NCI-H446 (cell line): ENCODE data around the gene ODAD2.
"Not testable (repeated sequence)": the region's sequence is repeated elsewhere in the genome, so short reads cannot be mapped to it uniquely, and the experiment has no call there.

Experiments
- DNase-seq, 2 experiments: peaks; one replicate each; lab custom pipeline; 2025; lab: John Stamatoyannopoulos, UW

The ODAD2 gene, protein sequence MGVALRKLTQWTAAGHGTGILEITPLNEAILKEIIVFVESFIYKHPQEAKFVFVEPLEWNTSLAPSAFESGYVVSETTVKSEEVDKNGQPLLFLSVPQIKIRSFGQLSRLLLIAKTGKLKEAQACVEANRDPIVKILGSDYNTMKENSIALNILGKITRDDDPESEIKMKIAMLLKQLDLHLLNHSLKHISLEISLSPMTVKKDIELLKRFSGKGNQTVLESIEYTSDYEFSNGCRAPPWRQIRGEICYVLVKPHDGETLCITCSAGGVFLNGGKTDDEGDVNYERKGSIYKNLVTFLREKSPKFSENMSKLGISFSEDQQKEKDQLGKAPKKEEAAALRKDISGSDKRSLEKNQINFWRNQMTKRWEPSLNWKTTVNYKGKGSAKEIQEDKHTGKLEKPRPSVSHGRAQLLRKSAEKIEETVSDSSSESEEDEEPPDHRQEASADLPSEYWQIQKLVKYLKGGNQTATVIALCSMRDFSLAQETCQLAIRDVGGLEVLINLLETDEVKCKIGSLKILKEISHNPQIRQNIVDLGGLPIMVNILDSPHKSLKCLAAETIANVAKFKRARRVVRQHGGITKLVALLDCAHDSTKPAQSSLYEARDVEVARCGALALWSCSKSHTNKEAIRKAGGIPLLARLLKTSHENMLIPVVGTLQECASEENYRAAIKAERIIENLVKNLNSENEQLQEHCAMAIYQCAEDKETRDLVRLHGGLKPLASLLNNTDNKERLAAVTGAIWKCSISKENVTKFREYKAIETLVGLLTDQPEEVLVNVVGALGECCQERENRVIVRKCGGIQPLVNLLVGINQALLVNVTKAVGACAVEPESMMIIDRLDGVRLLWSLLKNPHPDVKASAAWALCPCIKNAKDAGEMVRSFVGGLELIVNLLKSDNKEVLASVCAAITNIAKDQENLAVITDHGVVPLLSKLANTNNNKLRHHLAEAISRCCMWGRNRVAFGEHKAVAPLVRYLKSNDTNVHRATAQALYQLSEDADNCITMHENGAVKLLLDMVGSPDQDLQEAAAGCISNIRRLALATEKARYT

DNA sequence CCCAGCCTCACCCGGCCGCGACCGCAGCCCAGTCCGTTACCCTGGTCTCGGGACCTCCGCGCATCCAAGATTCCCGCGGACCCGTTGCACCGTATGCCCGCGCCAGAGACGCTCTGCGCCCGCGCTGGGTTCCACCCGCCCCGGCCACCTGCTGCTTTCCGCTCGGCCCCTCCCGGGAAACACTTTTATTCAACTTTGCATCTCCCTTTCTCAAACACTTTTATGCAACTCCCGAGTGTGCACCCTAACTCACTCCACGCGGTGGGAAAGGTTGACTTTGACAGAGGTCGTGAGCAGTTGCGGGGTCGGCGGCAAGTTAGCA lies at the start of gene ODAD2:
Gene ODAD2 (minus strand): TSS at position 126 of the 322 bp plus-strand sequence. CDS start 3,937 bp downstream, outside the sequence.
- DNase-seq: no peak

DNA sequence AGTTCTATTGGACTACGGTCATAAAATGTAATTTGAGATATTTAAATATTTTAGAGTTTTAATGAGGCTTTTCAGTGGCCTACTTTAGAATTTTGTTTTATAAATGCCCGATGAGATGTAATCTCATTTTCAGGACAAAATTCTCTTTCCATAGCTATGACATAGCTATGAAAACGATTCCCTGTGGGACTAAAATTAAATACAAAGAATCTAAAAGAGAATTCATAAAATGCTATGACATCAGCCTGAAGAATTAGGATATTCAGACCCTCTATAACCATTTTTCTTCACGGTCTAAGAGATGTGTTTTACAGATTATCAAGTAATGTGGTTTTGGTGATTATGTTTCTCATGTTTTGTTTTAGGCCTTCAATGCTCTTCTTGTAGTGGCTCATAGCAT lies 48.2 kb upstream of the ODAD2 start:
- no peak for DNase-seq

DNA sequence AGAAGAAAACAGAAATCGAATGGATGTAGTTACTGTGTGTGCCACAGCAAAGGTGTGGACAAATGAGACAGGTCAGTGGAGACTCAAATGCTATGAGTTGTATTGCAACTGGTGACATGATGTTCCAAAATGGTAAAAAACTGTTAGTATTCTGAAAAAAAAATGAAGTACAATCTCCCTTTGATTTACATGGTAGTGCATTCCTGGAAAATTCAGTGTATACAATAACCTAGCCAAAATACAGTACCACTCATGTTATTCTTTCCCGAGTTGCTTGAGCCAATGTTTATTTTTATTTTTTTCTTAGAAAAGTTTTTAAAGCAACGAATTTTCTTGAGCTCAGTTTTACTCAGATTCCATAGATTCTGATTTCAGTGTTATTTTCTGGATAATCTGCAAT lies 47.7 kb upstream of the ODAD2 start:
- DNase-seq: no peak

DNA sequence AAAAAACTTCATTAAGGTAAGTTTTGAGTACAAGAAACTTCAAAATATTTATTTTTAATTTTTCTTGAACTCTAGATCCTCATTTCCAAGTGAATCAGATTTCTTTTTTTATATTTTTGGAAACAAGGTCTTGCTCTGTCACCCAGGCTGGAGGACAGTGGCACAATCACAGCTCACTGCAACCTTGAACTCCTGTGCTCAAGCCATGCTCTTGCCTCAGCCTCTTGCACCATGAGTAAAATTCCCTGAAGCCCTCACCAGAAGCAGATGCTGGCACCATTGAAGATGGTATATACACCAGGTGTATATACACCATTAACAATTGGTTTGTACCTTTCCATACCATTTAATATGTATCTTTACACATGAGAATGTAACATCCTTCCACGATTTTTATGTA lies 45.1 kb upstream of the ODAD2 start:
- no peak for DNase-seq

DNA sequence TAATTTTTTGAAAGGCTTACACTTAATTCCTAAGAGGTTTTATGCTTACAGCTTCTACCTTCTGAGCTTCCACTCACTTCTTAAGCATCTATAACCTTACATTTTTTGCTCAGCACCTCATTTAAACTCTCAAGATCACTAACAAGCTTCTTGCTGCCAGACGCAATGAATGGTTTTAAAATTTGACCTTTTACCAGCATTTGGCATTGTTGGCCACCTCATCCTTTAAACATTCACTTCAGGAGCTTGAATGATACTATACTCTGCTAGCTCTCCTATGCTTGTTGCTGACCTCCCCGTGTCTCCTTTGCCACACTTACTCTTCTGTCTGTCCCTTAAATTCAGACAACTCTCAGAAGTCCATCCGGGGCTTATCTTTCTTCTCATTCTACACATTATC lies 37.7 kb upstream of the ODAD2 start:
- no peak for DNase-seq

DNA sequence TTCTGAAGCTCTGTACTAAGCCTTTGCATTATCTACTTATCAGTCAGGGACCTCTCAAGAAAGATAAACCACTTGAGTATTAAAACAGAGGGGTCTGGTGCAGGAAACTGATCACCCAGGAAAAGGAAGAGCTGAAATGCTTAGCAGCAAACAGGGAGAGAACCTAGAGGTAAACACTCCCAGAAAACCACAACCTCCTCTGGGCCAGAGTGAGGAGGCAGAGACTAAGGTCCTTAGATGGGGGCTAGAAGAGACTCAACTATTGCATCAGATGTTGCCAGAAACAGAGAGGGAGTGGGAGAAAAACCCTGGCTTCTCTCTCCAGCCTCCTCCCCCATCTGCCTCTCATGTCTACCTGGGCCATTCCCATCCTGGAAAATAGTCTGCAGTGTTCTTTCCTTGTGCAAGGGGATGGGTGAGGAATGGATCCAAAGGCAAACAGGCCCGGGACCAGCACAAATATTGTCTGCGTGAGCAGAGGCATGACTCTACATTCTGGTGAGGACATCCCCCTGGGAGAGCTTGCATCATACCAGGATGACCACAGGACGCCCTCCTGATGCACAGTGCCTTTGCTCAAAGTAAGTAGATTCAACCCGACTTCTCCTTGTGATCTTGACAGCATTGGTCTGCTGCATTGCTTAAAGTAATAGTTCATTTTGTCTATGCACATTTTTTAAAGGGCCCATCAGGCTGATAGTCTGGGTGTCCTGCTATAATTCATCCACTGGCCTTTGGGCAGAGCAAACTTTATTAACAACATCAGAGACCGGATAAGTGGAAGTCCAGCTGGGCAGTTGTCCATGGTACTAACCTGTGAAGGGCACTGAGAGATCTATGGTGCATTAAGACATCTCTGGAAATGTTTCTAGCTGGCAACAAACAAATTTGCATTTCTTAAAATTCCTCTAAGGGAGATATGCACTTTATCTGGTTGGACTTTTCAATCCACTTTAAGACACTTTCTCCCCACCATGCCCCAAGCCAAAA lies 22.4 kb upstream of the ODAD2 start:
- DNase-seq: no peak

DNA sequence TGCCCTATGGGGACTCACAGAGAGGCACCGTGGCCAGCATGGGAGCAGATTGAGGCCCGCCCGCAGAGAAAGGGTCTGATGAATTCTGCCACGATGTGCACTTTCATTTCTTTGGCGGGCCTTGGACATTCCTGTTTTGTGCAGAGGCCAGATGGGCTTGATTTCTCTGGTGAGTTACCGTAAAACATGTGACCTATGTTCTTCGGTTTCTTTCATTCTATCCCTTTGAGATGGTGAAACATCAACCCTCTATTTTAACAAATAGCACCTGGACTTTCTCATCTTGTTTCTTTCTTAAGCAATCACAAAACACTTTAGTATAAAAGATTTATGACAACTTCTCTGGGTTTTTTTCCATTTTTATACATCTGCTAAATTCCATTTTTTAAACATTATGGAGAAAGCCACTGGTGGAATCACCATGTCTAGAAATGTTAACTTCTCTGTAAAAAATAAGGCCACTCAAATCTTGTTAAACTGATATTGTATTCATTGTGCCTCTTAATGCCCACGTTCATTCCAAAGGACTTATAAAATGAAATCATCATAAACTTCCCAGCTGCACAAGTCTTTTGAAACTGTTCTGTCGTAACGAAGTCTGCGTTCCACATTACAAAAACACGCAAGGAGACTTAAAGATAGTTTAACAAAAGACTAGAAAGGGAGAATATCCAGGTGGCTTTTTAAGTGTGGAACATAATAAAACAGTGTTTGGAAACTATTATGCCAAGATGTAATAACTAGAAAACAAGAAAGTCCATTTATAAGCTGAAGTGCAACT lies 21.4 kb upstream of the ODAD2 start:
- DNase-seq: no peak

DNA sequence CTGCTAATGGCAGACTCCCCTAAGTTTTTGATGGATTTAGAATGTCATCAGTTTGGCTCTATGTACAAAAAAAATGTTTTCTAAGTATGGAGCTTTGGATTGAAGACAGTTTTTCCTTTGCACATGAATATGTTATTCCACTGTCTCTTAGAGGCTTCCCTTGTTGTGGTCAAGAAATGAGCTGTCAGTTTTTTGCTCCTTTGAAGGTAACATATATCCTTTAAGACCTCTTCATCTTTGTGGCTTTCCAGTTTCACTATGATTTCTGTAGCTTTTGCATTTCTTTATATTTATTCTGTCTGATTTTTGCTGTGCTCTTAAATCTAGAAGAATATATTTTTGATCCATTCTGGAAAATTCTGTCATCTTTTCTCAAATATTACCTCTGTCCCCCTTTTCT lies 15.8 kb upstream of the ODAD2 start:
- DNase-seq: no peak

DNA sequence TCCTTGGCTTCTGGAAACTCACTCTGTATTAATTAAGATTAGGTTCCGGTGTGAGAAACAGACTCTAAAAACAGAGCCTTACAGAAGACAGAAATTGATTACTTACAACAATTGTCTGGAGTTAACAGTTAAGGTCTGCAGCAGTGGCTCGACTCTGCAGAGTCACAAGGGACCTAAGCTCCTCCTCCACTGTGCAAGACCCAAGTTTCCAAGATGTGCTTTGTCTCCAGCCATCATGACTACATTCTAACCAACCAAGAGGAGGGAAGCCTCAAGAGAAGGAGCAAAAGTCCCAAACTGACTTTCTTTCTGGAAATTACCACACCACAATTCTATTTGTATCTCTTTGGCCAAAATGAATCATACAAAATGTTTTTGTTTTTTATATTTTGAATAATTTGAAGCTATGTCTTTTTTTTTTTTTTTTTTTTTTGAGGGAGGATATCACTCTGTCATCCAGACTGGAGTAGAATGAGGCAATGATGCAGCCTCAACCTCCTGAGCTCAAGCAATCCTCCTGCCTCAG lies 14.2 kb upstream of the ODAD2 start:
- no peak for DNase-seq

DNA sequence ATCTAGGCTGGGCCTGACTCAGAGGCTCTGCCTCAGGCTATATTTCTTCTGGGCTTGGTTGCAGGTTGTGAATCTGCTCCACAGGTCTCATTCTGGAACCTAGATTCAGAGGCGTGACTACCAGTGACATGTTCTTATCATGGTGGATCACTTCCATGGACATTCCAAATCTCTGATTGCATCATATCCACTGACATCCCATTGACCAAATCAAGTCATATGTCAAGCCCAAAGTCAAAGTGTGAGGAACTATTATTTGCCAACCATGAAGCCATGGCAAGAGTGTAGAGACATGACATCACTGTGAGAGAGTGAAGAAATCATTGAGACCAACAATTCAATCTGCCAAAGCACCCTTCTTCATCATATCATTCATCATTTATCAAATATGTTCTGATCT lies 11.9 kb upstream of the ODAD2 start:
- no peak for DNase-seq

DNA sequence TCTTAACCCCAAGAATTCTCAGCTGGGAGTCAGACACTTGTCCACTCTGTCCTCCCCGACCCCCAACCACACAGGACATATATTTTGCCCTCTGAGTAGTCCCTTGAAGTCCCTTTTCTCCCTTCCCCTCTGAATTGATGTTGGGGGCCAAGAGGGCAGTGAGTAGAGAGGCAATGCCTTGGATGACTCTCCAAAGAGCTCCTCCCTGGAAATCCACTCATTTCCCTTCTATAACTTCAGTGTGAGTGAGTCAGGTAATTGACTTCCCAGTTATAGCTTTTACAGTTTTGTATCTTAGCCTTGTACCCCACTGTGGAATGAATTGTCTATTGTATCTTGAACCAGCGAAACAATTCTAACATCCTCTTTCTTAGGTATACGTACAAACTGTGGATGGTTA lies 9.2 kb upstream of the ODAD2 start:
- no peak for DNase-seq

DNA sequence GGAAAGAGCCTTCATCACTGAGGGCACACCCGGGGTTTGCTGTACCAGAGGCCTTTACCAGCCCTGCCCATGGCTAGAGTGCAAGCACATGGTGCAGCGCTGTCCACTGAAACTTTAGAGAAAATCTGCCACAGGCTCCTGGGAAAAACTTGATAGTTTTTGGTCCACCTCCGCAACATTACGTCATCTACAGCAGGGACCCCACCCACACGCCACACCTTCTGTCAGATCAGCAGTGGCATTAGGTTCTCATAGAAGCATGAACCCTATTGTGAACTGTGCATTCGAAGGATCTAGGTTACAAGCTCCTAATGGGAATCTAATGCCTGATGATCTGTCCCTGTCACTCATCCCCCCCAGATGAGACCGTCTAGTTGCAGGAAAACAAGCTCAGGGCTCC lies 2.5 kb upstream of the ODAD2 start:
- DNase-seq: no peak

DNA sequence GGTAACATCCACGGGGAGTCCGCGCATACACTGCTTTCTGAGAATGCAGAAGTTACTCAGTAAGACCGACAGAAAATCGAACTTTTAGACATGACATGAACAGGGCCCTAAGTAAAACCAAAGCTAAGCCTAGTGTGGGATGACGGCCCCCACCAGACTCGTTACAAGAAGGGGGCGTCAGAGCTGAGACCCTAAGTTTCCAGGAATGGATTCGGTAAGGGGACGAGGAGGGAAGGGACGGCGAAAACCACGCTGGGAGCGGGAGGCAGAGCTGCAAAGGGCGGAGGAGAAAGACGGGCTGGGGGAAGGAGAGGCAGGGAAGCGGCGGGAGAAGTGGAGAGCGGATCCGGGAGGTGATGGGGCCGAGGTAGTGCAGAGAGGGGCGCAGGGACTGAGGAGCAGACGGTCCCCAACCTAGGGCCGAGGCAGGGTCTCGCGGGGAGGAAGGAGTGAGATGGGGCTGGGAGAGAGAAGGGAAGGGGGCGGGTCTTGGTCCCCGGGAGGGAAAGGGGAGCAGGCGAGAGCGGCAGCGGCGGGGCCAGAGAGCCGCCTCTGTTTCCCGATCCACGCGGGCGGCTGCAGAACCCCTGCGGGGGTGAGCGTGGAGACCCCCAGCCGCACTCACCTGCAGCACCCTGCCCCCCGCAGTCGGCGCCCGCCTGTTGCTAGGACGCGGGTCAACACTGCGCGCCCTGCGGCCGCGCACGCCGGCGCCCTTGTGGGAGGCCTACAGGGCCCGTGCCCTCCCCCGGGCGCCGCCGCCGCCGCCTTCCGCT lies 513 bp downstream of the ODAD2 start:
- no peak for DNase-seq

DNA sequence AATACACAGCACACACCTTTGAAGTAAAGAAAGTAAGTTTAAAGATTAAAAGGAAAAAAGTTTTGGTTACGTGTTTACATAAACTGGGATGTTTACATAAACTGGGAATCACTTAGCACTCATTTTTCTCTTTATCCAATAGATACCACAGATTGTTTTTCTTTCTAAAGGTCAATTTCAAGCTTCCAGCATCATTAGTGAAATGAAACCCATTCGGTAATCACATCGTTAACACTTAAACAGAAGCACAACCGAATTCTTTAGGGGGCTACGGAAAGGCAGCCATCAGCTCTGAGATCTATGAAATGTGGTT lies 1.1 kb downstream of the ODAD2 start:
- no peak for DNase-seq

DNA sequence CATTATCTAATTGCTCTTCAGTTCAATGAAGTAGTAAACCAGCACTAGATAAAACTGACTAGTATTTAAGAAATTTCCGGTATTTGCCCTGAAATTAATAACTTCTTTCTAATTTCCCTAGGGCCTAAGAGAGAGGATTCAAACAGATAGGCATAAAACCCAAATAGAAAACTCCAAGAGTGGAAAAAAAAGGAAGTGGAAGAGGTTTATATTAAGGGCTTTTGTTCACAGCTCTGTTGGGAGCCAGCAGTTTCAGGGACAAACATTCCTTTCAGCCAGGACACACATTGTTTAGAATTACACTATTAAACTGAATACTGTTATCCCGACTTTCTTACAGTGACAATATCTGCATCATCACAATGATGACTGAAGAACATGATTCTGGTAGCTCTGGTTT lies 3.6 kb downstream of the ODAD2 start:
- no peak for DNase-seq

DNA sequence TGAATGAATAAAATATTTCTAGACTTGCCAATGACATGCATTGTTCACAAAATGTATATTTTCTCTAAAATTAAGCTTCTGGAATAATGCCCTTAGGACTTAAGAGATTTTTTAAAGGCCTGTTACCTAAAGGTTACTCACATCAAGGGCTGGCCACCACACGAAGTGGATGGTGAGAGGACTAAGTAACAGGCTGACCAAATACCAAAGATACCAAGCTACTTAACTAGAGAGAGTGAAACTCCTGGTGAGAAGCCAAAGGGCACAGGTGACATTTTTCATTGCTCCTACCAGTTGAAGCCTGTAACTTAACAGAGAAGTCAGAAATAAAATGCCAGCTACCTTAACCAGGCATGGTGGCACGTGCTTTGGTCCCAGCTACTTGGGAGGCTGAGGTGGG lies 9.5 kb downstream of the ODAD2 start:
- DNase-seq: not testable (repeated sequence)

DNA sequence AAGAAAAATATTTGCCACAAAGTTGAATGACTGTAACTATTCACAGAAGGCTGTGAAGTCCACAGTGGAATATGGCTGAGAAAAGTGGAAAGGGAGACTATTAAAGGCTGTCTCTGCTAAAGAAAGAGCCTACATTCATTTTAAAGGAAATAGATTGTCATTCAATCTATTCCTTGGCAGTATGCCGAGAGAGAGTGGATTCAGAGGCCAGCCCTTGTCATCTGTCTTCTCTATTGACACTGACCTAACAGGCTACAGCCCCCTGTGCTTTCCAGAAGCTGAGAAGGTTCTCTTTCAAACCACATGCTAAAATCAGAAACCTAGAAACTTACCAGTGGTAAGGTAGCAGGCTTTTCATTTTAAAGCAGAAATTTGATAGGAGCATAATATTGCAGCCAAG lies 12.1 kb downstream of the ODAD2 start:
- no peak for DNase-seq

DNA sequence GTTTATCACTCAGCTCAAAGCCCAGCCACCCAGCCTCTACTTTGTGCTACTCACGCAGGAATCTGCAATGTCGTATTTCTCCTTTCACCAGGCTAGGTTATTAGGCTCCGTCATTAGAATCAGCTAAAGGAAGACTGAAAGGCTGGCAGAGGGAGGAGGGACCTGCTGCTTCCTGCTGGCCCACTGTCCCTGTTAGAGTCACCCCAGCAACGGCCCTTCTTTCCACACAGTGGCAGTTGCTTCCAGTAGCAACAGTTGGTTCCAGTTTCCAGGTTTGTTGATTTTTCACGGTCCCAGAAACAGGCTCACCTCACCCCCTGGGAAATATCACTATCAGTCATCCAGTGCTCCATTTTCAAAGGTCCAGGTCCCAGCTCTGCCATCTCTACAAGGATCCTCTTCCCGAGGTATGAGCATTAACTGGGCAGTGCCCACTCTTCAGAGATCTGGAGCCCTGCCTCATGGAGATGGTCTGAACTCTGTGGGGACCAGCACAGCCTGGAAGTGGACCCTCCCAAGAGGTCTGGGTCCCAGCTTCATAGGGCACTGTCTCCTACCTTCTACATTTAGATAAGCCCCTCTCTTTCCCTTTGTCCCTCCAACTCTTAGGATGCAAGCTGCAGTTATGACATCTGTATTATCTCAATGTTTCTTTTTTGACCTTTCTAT lies 15.9 kb downstream of the ODAD2 start:
- no peak for DNase-seq

DNA sequence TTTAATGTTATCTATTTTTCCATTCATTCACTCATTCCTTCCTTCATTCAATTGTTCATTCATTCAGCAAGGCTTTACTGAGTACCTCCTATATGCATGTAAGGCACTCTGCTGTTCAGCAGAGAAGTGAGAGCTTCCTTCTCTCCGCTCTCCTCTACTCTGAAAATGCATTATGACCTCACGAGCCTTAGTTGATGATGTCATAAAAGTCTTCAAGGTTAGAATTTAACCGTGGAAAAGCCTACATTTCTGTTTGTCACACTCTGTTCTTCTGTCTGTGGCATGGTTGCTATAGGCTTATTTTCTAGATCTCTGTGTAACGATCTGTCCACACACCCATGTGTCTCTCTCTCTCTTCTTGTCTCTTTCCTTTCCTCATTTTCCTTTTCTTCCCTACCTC lies 17.1 kb downstream of the ODAD2 start:
- DNase-seq: no peak

DNA sequence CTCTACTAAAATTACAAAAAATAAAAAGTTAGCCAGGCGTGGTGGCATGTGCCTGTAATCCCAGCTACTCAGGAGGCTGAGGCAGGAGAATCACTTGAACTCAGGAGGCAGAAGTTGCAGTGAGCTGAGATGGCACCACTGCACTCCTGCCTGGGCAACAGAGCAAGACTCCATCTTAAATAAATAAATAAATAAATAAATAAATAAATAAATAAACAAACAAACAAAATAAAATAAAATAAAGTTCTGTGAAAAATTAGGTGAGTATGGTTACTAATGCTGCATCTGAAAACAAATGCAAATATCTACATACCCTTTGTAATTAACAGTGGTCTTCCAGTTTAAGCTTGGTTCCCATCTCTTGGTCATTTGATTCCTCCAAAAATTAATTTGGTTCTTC lies 28.1 kb downstream of the ODAD2 start:
- DNase-seq: not testable (repeated sequence)
